Kidney (tissue), 14 donors: ENCODE results near the gene ETFBKMT. TPM values are rescaled to one million over a fixed set of nuclear protein-coding genes. Genes with fewer than 3 reads are reported as not detected.

Experiments used
- DNase-seq, 5 donors: peaks; one replicate each; pipeline ENCODE4 v3.0.0-alpha.2; 2013 to 2020
- FAIRE-seq: peaks from 2 replicates; lab custom pipeline; 2012; peaks lifted over from hg19 to GRCh38; lab: Jason Lieb, UNC
- H3K27ac ChIP-seq, 2 donors: one replicate each; pipeline ENCODE4 v1.7.0; 2013; ENCODE audit warnings: low read depth in 2 of 2, low read length in 2 of 2, inconsistent platforms in 1 of 2
- H3K27me3 ChIP-seq: one replicate; pipeline ENCODE4 v1.7.1; 2013; ENCODE audit warnings: low read length, inconsistent platforms; ENCODE audit not compliant: control insufficient read depth, insufficient read depth
- H3K36me3 ChIP-seq, 3 donors: one replicate each; pipeline versions ENCODE4 v1.7.0 to v1.7.1; 2013; ENCODE audit warnings: low read length in 3 of 3, control low read depth in 1 of 3, inconsistent platforms in 1 of 3; ENCODE audit not compliant: insufficient read depth in 3 of 3, control insufficient read depth in 2 of 3
- H3K4me1 ChIP-seq, 3 donors: one replicate each; pipeline versions ENCODE4 v1.7.0 to v1.7.1; 2013; ENCODE audit warnings: low read length in 3 of 3, inconsistent platforms in 1 of 3, low read depth in 1 of 3; ENCODE audit not compliant: control insufficient read depth in 2 of 3, insufficient read depth in 2 of 3
- H3K4me3 ChIP-seq, 3 donors: one replicate each; pipeline versions ENCODE4 v1.7.0 to v1.8.1; 2013; ENCODE audit warnings: low read length in 3 of 3, control low read depth in 1 of 3, inconsistent platforms in 1 of 3
- H3K9ac ChIP-seq, 3 donors: one replicate each; pipeline versions ENCODE4 v1.7.0 to v1.7.1; 2013; ENCODE audit warnings: low read length in 3 of 3, control low read depth in 1 of 3, inconsistent platforms in 1 of 3
- H3K9me3 ChIP-seq, 3 donors: one replicate each; pipeline versions ENCODE4 v1.7.0 to v1.7.1; 2013; ENCODE audit warnings: low read length in 3 of 3, control low read depth in 1 of 3, inconsistent platforms in 1 of 3; ENCODE audit not compliant: control insufficient read depth in 2 of 3, insufficient read depth in 1 of 3
- intact Hi-C: fragments of 100-400 bp; cut with DNase I; formaldehyde crosslinking; loops from one replicate; pipeline ENCODE4 v1.11.1; 2022
- polyA plus RNA-seq: library from polyadenylated mRNA; stranded (reverse); fragments of 350-450 nt; fragmentation: Illumina TruSeq; extraction: RNeasy Lipid Tissue Mini Kit (QIAGEN cat#74804); gene quantifications from one replicate; pipeline ENCODE4 v1.2.3, GENCODE V29; 2014; ENCODE audit warnings: low read depth, low replicate concordance; ENCODE audit not compliant: insufficient read depth
- total RNA-seq: library from RNA; stranded (reverse); fragmentation: NEBNext Ultra II Directional; extraction: Animal tissue kit (Norgen Biotek cat#: 25700); gene quantifications from one replicate; pipeline ENCODE4 v1.2.1, GENCODE V29; 2021
- TF ChIP-seq, protein P1 (sequence below): IDR thresholded peaks from 3 replicates; pipeline ENCODE4 v1.5.1; 2012; ENCODE audit warnings: mild to moderate bottlenecking, moderate library complexity, borderline replicate concordance; ENCODE audit not compliant: insufficient read depth; ENCODE audit errors: extremely low read depth
- donor health status: control.
- donor health status: control.
- donor health status: control.
- donor health status: control.
- donor health status: control.
- donor health status: DM: yes; HTN: yes; CAD: no.
- donor health status: Normal renal cell carcinoma (clear cell type).

The ETFBKMT gene
- total and polyA plus RNA-seq, 2 donors from 2014 or later: 6.0 to 8.2 TPM

- intact Hi-C loops: loop anchor here (5.0 kb wide), 1 partner anchor 230 kb away; no protein-coding TSS in a partner anchor
- Histone ChIP-seq H3K9me3 (no peaks in the 10 kb centered on the region), H3K27me3 (no peaks in the 10 kb centered on the region), H3K27ac (no peak overlapping the region), H3K9ac (no peak overlapping the region), H3K36me3 (no peaks in the 10 kb centered on the region), H3K4me1 (peaks cover 3 to 8% (median 4%) of the 10 kb centered on the region in 3 donors), H3K4me3 (no peak overlapping the region)
- no peak for DNase-seq
- no peak for FAIRE-seq
- TF ChIP-seq, protein P1, sequence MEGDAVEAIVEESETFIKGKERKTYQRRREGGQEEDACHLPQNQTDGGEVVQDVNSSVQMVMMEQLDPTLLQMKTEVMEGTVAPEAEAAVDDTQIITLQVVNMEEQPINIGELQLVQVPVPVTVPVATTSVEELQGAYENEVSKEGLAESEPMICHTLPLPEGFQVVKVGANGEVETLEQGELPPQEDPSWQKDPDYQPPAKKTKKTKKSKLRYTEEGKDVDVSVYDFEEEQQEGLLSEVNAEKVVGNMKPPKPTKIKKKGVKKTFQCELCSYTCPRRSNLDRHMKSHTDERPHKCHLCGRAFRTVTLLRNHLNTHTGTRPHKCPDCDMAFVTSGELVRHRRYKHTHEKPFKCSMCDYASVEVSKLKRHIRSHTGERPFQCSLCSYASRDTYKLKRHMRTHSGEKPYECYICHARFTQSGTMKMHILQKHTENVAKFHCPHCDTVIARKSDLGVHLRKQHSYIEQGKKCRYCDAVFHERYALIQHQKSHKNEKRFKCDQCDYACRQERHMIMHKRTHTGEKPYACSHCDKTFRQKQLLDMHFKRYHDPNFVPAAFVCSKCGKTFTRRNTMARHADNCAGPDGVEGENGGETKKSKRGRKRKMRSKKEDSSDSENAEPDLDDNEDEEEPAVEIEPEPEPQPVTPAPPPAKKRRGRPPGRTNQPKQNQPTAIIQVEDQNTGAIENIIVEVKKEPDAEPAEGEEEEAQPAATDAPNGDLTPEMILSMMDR: no peak
Observed at GRCh38 chr12:31631809-31632208, 27.7 kb upstream of the ETFBKMT start.

DNA sequence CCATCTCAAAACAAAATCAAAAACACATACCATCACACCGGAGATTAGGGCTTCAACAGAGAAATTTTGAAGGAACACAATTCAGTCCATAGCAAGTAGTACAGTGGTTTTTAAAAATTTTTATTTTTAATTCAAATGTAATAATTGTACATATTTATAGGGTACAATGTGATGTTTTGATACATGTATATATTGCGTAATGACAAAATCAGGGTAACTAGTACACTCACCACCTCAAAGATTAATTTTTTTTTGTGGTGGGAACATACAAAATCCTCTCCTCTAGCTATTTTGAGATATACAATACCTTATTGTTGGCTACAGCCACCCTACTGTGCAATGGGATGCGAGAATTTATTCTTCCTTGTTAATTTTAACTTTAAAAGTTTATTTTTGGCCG is 26.0 kb upstream of the ETFBKMT start:
- no peak for DNase-seq
- Histone ChIP-seq H3K9ac (no peak overlapping the region), H3K4me3 (no peak overlapping the region), H3K27me3 (no peaks in the 10 kb centered on the region), H3K27ac (no peak overlapping the region), H3K36me3 (no peaks in the 10 kb centered on the region), H3K4me1 (peaks cover 3 to 8% (median 4%) of the 10 kb centered on the region in 3 donors), H3K9me3 (no peaks in the 10 kb centered on the region)
- intact Hi-C loops: loop anchor here (5.0 kb wide), 1 partner anchor 231 kb away; no protein-coding TSS in a partner anchor
- TF ChIP-seq, protein P1: no peak
- no peak for FAIRE-seq

GRCh38 chr12:31634620-31635019 is 24.9 kb upstream of the ETFBKMT start:
- Histone ChIP-seq H3K4me1 (peaks cover 0 to 8% (median 4%) of the 10 kb centered on the region in 3 donors), H3K4me3 (no peak overlapping the region), H3K9me3 (no peaks in the 10 kb centered on the region), H3K27ac (no peak overlapping the region), H3K27me3 (no peaks in the 10 kb centered on the region), H3K9ac (no peak overlapping the region), H3K36me3 (no peaks in the 10 kb centered on the region)
- FAIRE-seq (no peak), DNase-seq (no peak)
- intact Hi-C loops: loop anchor here (5.0 kb wide), 1 partner anchor 232 kb away; no protein-coding TSS in a partner anchor
- TF ChIP-seq, protein P1: no peak

GRCh38 chr12:31641509-31642090 is 17.9 kb upstream of the ETFBKMT start:
- FAIRE-seq: no peak
- TF ChIP-seq, protein P1: no peak
- Histone ChIP-seq H3K27ac (no peak overlapping the region), H3K9me3 (no peaks in the 10 kb centered on the region), H3K36me3 (no peaks in the 10 kb centered on the region), H3K27me3 (no peaks in the 10 kb centered on the region), H3K4me3 (no peak overlapping the region), H3K9ac (no peak overlapping the region), H3K4me1 (no peaks in the 10 kb centered on the region)
- DNase-seq: no peak
- intact Hi-C loops: no loop called here
